HFF-Myc (cell line): Measurements from ENCODE around the gene RNF7.

ENCODE experiments used
- DNase-seq: peaks from one replicate; pipeline ENCODE4 v3.0.0-alpha.2; 2011; ENCODE audit warnings: low read depth; ENCODE audit errors: extremely low read depth
- H3K4me3 ChIP-seq: replicated peaks from 2 replicates; pipeline ENCODE4 v1.5.1; 2011; ENCODE audit warnings: low read depth, mild to moderate bottlenecking, control low read depth, low read length
- CTCF ChIP-seq: IDR thresholded peaks from 2 replicates; pipeline ENCODE4 v1.5.1; 2012; ENCODE audit warnings: mild to moderate bottlenecking, low read depth, low read length, control low read depth; ENCODE audit errors: missing control alignments

The RNF7 gene

GRCh38 chr3:141764465-141764864 lies 26.4 kb downstream of the RNF7 start:
- no peak overlapping the region for H3K4me3 ChIP-seq
- no peak for TF ChIP-seq CTCF
- DNase-seq = no peak

- no peak for DNase-seq
- TF ChIP-seq CTCF = no peak
- no peak overlapping the region for H3K4me3 ChIP-seq
These were observed 26.9 kb downstream of the RNF7 start for GRCh38 chr3:141764986-141765385.

DNA sequence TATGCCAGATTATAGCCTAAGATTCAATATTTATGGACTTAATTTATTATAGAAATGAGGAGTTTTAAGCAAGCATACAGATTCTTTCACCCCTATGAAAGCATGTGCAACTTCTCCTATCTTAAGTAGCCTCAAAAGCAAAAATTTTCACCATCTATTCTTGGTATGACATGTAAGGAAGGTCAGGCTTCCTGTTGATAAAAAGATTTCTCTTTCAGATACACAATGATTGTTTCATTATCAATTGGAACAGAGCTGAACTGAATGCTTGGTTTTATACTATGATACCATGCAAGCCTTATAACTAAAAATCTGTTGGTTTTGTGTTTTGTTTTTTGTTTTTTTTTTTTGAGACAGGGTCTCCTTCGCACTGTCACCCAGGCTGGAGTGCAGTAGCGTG lies 29.0 kb downstream of the RNF7 start:
- DNase-seq = no peak
- TF ChIP-seq CTCF = no peak

DNA sequence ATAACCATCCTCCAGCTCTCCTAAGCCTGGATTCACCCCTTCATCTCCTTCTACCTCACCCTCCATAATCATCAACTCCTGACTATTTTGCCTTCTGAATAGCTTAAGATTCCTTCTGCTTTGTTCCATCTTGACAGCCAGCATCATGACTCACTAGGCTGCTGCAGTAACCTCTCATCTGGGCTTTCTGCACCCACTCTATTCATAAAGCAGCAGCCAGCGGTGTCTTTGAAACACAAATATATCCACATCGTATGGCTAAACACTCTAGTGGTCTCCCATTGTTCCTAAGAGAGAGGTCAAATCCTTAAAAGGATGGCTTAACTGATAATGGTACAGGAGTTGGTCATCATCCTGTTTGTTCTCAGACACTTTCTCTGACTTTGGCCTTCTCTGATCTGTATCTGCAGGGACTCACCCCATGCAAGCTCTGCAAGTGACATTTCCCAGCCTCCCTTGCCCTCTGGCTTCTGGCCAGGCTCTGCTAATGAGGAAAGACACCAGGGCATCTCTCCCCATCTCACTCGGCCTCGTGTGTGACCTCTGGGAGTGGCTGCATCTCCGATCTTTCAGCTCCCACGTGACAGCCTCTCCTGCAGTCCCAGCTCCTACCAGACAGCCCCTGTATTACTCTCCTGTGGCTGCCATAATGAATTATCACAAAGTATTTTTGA lies 31.3 kb downstream of the RNF7 start:
- TF ChIP-seq CTCF = no peak
- no peak for DNase-seq
- no peak overlapping the region for H3K4me3 ChIP-seq

More for the DNA sequence above, 29.0 kb downstream of the RNF7 start:
- no peak overlapping the region for H3K4me3 ChIP-seq

GRCh38 chr3:141773676-141774075 lies 35.6 kb downstream of the RNF7 start:
- no peak for TF ChIP-seq CTCF
- H3K4me3 ChIP-seq = no peak overlapping the region
- no peak for DNase-seq

- TF ChIP-seq CTCF = no peak
- no peak overlapping the region for H3K4me3 ChIP-seq
- DNase-seq = no peak
These were observed 38.3 kb downstream of the RNF7 start for GRCh38 chr3:141776376-141776775.

DNA sequence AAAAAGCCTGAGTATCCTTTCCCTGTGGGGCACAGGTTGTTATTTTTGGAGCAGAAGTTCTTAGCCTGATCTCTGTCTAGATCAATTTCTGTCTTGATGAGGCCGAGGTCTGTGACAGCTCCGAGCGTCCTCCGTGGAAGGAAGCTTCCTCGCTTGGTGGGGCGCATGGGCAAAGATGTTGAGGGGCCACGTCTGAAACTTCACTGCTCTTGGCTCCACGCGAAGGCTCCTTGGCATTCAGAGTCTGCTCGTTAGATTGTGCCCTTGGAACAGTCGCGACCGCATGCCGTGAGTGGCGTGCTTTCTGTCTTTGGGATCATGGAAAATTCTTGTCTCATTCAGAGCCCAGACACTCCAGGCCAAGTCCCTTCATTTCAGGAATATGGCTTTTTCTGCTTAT lies 38.8 kb downstream of the RNF7 start:
- DNase-seq = no peak
- no peak for TF ChIP-seq CTCF
- no peak overlapping the region for H3K4me3 ChIP-seq
